ENCODE results near the gene PPP3CA.

DNA sequence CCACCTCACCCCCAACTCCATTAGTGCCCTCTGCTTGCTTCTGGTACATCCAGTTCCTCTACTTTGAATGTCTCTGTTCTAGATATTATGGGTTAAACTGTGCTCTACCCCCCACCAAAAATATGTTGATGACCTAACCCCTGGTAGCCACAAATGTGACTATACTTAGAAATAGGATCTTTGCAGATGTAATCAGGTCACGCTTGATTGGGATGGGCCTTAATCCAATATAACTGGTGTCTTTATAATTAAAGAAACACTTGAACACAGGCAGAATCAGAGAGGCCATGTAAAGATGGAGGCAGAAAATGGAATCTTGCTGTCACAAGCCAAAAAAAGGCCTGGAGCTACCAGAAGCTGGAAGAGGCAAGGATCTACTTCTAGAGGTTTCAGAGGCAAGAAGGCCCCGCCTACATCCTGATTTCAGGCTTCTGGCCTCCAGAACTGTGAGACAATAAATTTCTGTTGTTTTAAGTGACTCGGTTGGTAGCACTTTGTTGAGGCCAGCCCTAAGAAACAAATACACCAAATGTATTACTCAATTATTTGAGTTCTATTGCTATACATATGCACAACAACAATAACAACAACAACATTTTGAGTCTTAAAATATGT is 220.0 kb downstream of the PPP3CA start:
- TF ChIP-seq, protein P1, sequence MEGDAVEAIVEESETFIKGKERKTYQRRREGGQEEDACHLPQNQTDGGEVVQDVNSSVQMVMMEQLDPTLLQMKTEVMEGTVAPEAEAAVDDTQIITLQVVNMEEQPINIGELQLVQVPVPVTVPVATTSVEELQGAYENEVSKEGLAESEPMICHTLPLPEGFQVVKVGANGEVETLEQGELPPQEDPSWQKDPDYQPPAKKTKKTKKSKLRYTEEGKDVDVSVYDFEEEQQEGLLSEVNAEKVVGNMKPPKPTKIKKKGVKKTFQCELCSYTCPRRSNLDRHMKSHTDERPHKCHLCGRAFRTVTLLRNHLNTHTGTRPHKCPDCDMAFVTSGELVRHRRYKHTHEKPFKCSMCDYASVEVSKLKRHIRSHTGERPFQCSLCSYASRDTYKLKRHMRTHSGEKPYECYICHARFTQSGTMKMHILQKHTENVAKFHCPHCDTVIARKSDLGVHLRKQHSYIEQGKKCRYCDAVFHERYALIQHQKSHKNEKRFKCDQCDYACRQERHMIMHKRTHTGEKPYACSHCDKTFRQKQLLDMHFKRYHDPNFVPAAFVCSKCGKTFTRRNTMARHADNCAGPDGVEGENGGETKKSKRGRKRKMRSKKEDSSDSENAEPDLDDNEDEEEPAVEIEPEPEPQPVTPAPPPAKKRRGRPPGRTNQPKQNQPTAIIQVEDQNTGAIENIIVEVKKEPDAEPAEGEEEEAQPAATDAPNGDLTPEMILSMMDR (IDR thresholded peaks at IDR 0.05): no peak
- TF ChIP-seq POLR2A (IDR thresholded peaks at IDR 0.05) (no peak), EP300 (IDR thresholded peaks at IDR 0.05) (no peak), POLR2AphosphoS5 (IDR thresholded peaks at IDR 0.05) (no peak)
